PC-9 (cell line): ENCODE results near the gene GPM6B. TPM values are rescaled to one million over a fixed set of nuclear protein-coding genes. Genes with fewer than 3 reads are reported as not detected.
A peak's percentile ranks its signal among the peaks of the same experiment; 100 is the strongest.

Experiments used
- BruUV-seq: library from RNA; stranded (reverse); fragments of 400-500 nt; replicated peaks from 2 replicates; lab custom pipeline; 2021; lab: Mats Ljungman, UMichigan
- CTCF ChIA-PET: fragments of 300-600 bp; sonication (Branson Sonifier 250); formaldehyde crosslinking; loops from one replicate; lab custom pipeline; 2022; ENCODE audit warnings: antibody characterized with exemption; lab: Charles Lee
- POLR2A ChIA-PET: fragments of 300-600 bp; sonication (Branson Sonifier 250); formaldehyde crosslinking; loops from one replicate; lab custom pipeline; 2022; ENCODE audit warnings: antibody characterized with exemption; ENCODE audit not compliant: unreplicated experiment; lab: Charles Lee
- DNase-seq, 2 experiments: peaks; one replicate each; pipeline versions ENCODE4 v3.0.0 to v3.0.0-alpha.2; 2015 to 2022; ENCODE audit warnings: mixed read lengths in 1 of 2
- H2AFZ ChIP-seq: fragments of 200-600 bp; sonication (generic); 2 replicates; pipeline ENCODE4 v1.8.1; 2017; ENCODE audit warnings: antibody characterized with exemption
- H3F3A ChIP-seq: fragments of 200-600 bp; sonication (generic); 2 replicates; pipeline ENCODE4 v1.8.1; 2017; ENCODE audit warnings: antibody characterized with exemption, mild to moderate bottlenecking, low read depth; ENCODE audit not compliant: insufficient read depth
- H3K27ac ChIP-seq: fragments of 200-600 bp; sonication (generic); 2 replicates; pipeline ENCODE4 v1.6.1; 2016; ENCODE audit warnings: mixed run types
- H3K27me3 ChIP-seq: fragments of 200-600 bp; sonication (generic); 2 replicates; pipeline ENCODE4 v1.6.1; 2016; ENCODE audit warnings: low read depth, mixed run types; ENCODE audit not compliant: insufficient read depth
- H3K36me3 ChIP-seq: fragments of 200-600 bp; sonication (generic); 2 replicates; pipeline ENCODE4 v1.6.1; 2016; ENCODE audit warnings: low read depth, mixed run types
- H3K4me1 ChIP-seq: fragments of 200-600 bp; sonication (generic); replicated peaks from 2 replicates; pipeline ENCODE4 v1.6.1; 2016; ENCODE audit warnings: mixed run types; ENCODE audit not compliant: insufficient read depth
- H3K4me2 ChIP-seq: fragments of 200-600 bp; sonication (generic); 2 replicates; pipeline ENCODE4 v1.6.1; 2017; ENCODE audit warnings: mixed run types
- H3K4me3 ChIP-seq: fragments of 200-600 bp; sonication (generic); 2 replicates; pipeline ENCODE4 v1.6.1; 2016; ENCODE audit warnings: mixed run types
- H3K79me2 ChIP-seq: fragments of 200-600 bp; sonication (generic); 2 replicates; pipeline ENCODE4 v1.6.1; 2017; ENCODE audit warnings: low read depth, mixed run types
- H3K9me2 ChIP-seq: fragments of 200-600 bp; sonication (generic); 2 replicates; pipeline ENCODE4 v1.8.1; 2017; ENCODE audit warnings: mild to moderate bottlenecking; ENCODE audit not compliant: insufficient read depth
- H3K9me3 ChIP-seq: fragments of 200-600 bp; sonication (generic); 2 replicates; pipeline ENCODE4 v1.8.1; 2016; ENCODE audit warnings: low read depth; ENCODE audit not compliant: insufficient read depth
- H4K20me1 ChIP-seq: fragments of 200-600 bp; sonication (generic); 2 replicates; pipeline ENCODE4 v1.8.1; 2017; ENCODE audit not compliant: insufficient read depth
- EZH2 ChIP-seq: fragments of 200-600 bp; sonication (generic); IDR thresholded peaks from 2 replicates; pipeline ENCODE4 v1.8.0; 2017; ENCODE audit warnings: antibody characterized with exemption, low read depth
- intact Hi-C: fragments of 100-400 bp; cut with micrococcal nuclease; formaldehyde crosslinking; loops from one replicate; pipeline ENCODE4 v1.10.0; 2022; ENCODE audit not compliant: unreplicated experiment
- total RNA-seq: library from RNA; stranded (reverse); gene quantifications from 2 replicates; pipeline ENCODE4 v1.2.3, GENCODE V29; 2021
- TF ChIP-seq, protein P1 (sequence below): fragments of 200-600 bp; sonication (generic); conservative IDR thresholded peaks from 2 replicates; pipeline ENCODE4 v1.6.1; 2017; ENCODE audit warnings: mixed run types, antibody characterized with exemption, mild to moderate bottlenecking, moderate library complexity

The GPM6B gene
- total RNA-seq, 1 experiment from 2014 or later: not detected

DNA sequence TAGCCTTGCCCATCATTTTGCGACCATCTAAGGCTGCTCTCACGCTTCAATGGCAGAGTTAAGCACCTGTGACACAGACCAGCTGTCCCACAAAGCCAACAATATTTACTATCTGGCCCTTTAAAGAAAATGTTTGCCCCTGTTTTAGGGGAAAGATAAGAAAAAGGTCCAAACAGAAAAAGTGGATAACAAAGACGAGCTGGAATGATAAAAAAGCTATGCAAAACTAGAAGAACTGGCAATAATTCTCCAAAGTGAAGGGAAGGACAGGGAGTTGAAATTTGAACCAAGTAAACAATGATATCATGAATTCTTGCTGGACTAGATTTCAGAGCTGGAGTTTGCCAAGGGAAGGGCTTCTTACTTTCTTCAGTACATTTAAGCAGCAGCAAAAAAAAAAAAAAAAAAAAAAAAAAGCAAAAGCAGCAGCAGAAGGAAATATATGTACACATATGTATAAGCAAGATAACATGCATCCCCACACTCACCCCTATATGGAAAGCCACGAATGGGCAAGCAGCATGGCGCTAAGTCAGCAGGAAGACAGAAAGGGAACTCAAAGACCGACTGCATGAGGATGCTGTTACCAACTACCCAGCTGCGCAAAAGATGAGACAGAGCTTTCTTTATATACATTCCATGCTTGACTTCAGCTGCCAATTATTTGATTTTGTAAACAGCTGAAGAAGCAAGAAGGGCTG lies 94.9 kb downstream of the GPM6B start:
- H3K9me2 ChIP-seq: no peaks in the 10 kb centered on the region
- no peak overlapping the region for H3K4me3 ChIP-seq
- DNase-seq: peak; percentile 11 to 85
- no peaks in the 10 kb centered on the region for H3K9me3 ChIP-seq
- H2AFZ ChIP-seq: no peak overlapping the region
- ChIA-PET POLR2A (interaction anchor here (0.6 to 0.9 kb wide), 3 partner anchors 13 to 115 kb away, joined by 5 to 23 read pairs (median 18); partner anchors contain the start of genes OFD1 and TRAPPC2), CTCF (interaction anchor here (0.6 kb wide), 1 partner anchor 908 kb away, joined by 13 read pairs; no protein-coding TSS in a partner anchor)
- BruUV-seq: no TSS peak
- peak overlapping the region; percentile 54; the same call in 1 of the 2 replicates for H3K4me2 ChIP-seq
- H3F3A ChIP-seq: peaks cover 9% of the 10 kb centered on the region; the same call in 1 of the 2 replicates
- TF ChIP-seq EZH2: no peak
- TF ChIP-seq, protein P1, sequence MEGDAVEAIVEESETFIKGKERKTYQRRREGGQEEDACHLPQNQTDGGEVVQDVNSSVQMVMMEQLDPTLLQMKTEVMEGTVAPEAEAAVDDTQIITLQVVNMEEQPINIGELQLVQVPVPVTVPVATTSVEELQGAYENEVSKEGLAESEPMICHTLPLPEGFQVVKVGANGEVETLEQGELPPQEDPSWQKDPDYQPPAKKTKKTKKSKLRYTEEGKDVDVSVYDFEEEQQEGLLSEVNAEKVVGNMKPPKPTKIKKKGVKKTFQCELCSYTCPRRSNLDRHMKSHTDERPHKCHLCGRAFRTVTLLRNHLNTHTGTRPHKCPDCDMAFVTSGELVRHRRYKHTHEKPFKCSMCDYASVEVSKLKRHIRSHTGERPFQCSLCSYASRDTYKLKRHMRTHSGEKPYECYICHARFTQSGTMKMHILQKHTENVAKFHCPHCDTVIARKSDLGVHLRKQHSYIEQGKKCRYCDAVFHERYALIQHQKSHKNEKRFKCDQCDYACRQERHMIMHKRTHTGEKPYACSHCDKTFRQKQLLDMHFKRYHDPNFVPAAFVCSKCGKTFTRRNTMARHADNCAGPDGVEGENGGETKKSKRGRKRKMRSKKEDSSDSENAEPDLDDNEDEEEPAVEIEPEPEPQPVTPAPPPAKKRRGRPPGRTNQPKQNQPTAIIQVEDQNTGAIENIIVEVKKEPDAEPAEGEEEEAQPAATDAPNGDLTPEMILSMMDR: no peak
- peaks cover 15% of the 10 kb centered on the region for H3K4me1 ChIP-seq
- peaks cover 40% of the 10 kb centered on the region for H3K79me2 ChIP-seq
- H4K20me1 ChIP-seq: no peaks in the 10 kb centered on the region
- intact Hi-C loops: no loop called here
- no peaks in the 10 kb centered on the region for H3K36me3 ChIP-seq
- H3K27me3 ChIP-seq: no peaks in the 10 kb centered on the region
- H3K27ac ChIP-seq: peak overlapping the region; percentile 46; the same call in 1 of the 2 replicates

DNA sequence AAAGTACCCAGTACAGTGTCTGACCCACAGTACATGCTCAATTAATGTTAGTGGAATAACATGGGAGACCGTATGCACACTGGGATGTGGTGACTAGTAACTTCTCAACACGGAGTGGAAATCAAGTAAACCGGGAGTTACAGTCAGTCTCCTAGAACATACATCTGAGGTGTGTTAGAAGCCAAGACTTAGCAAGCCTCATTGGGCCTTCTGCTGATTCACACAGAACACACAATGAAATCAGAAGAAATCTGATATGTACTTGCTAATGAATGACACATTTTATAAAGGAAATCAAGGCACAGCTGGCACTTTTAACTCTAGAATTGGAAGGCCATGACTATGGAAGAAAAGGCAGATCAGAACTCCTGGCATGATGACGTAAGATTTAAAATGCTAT lies 95.5 kb downstream of the GPM6B start:
- DNase-seq: no peak
- ChIA-PET POLR2A (interaction anchor here (0.6 to 0.9 kb wide), 2 partner anchors 13 to 54 kb away, joined by 5 to 18 read pairs; partner anchors contain the start of genes OFD1 and TRAPPC2), CTCF (interaction anchor here (0.6 kb wide), 1 partner anchor 908 kb away, joined by 13 read pairs; no protein-coding TSS in a partner anchor)
- peak overlapping the region; percentile 54 for H3K4me2 ChIP-seq
- intact Hi-C loops: no loop called here
- no peak overlapping the region for H2AFZ ChIP-seq
- H3F3A ChIP-seq: peaks cover 9% of the 10 kb centered on the region; the same call in 1 of the 2 replicates
- 0 out of 2 replicates have a peak overlapping the region, but pooled peaks have one; percentile 19 for H3K27ac ChIP-seq
- peaks cover 15% of the 10 kb centered on the region for H3K4me1 ChIP-seq
- no TSS peak for BruUV-seq
- TF ChIP-seq EZH2: no peak
- TF ChIP-seq, protein P1: no peak
- H4K20me1 ChIP-seq: no peaks in the 10 kb centered on the region
- peaks cover 37% of the 10 kb centered on the region for H3K79me2 ChIP-seq
- no peak overlapping the region for H3K4me3 ChIP-seq
- H3K36me3 ChIP-seq: no peaks in the 10 kb centered on the region; the same call in 1 of the 2 replicates
- no peaks in the 10 kb centered on the region for H3K27me3 ChIP-seq
- H3K9me3 ChIP-seq: no peaks in the 10 kb centered on the region
- no peaks in the 10 kb centered on the region for H3K9me2 ChIP-seq

Other genes starting within 250 kb of the GPM6B start
- gene EGFL6, start 247.5 kb downstream of the GPM6B start, total RNA-seq: not detected in 2 replicates
- 0.96 and 1.2 TPM in 2 replicates for gene TCEANC, start 164.0 kb downstream of the GPM6B start, total RNA-seq
- 26.7 and 30.7 TPM in 2 replicates for gene RAB9A, start 128.0 kb downstream of the GPM6B start, total RNA-seq
- gene TRAPPC2, start 82.5 kb downstream of the GPM6B start, total RNA-seq: 18.5 and 23.6 TPM in 2 replicates
- gene OFD1, start 82.3 kb downstream of the GPM6B start, total RNA-seq: 31.6 and 35.6 TPM in 2 replicates
- 17.1 and 18.8 TPM in 2 replicates for gene GEMIN8, start 212.8 kb upstream of the GPM6B start, total RNA-seq